Measurements from ENCODE around the gene DRAP1. TPM values are rescaled to one million over a fixed set of nuclear protein-coding genes. Genes with fewer than 3 reads are reported as not detected.

Gene DRAP1
- total and polyA plus RNA-seq, 9 of the 15 experiments (the other 6 are each of a cell fraction or from before 2014, with no cell fraction given) = 9.6 to 200 (median 92.9) TPM

- TF ChIP-seq ZBTB40 (IDR thresholded peaks at IDR 0.05) = peak; percentile 52; the same call in 1 of the 2 replicates
- TF ChIP-seq ZBTB40 (CRISPR knock-in tag; IDR thresholded peaks at IDR 0.05) = no peak
- TF ChIP-seq ETS1 (conservative IDR thresholded peaks at IDR 0.05; ENCODE audit: control insufficient read depth, low read depth, low read length) = peak; percentile 38; the same call in 1 of the 2 replicates
- TF ChIP-seq FUS (optimal IDR thresholded peaks at IDR 0.05; ENCODE audit: low read depth, low read length) = peak; percentile 85
- peak; percentile 22 for TF ChIP-seq SRSF7 (optimal IDR thresholded peaks at IDR 0.05; ENCODE audit: low read depth, low read length)
- TF ChIP-seq L3MBTL2 (IDR thresholded peaks at IDR 0.05) = peak; percentile 98
- TF ChIP-seq ZNF263 (CRISPR knock-in tag; IDR thresholded peaks at IDR 0.05; ENCODE audit: borderline replicate concordance) = peak; percentile 28; the same call in 1 of the 2 replicates
- TF ChIP-seq POLR2AphosphoS5 (IDR thresholded peaks at IDR 0.05; ENCODE audit: control insufficient read depth, insufficient read depth, low read depth, low read length) = peak; percentile 79; the same call in 1 of the 2 replicates
- TF ChIP-seq CBFA2T2 (conservative IDR thresholded peaks at IDR 0.05) = no peak
- no peak for TF ChIP-seq ZNF408 (CRISPR knock-in tag; IDR thresholded peaks at IDR 0.05; ENCODE audit: low read depth)
- no peak for TF ChIP-seq SREBF2 (CRISPR knock-in tag; IDR thresholded peaks at IDR 0.05)
- no peak for TF ChIP-seq ZNF174 (CRISPR knock-in tag; IDR thresholded peaks at IDR 0.05)
- no peak for TF ChIP-seq NKRF (IDR thresholded peaks at IDR 0.05; ENCODE audit: borderline replicate concordance)
Measured at GRCh38 chr11:65890324-65891218, 28.7 kb upstream of the DRAP1 start, which contains the start of gene CCDC85B (continued).
